GM21825 (cell line): ENCODE data around the gene DPYD.
A peak's percentile ranks its signal among the peaks of the same experiment; 100 is the strongest.

Experiments
- ATAC-seq: cut with Tn5 transposase; IDR thresholded peaks from one replicate; pipeline ENCODE4 v1.9.1; 2021; ENCODE audit warnings: mild to moderate bottlenecking, moderate library complexity; ENCODE audit not compliant: unreplicated experiment

DPYD gene

GRCh38 chr1:97907886-97908285 lies 12.9 kb downstream of the DPYD start:
- ATAC-seq = no peak

GRCh38 chr1:97906567-97907241 lies 14.1 kb downstream of the DPYD start:
- no peak for ATAC-seq

GRCh38 chr1:97905141-97905940 lies 15.5 kb downstream of the DPYD start:
- ATAC-seq = no peak

GRCh38 chr1:97904534-97904933 lies 16.3 kb downstream of the DPYD start:
- ATAC-seq = no peak

- no peak for ATAC-seq
Measured at GRCh38 chr1:97903626-97904025, 17.2 kb downstream of the DPYD start.

- ATAC-seq = no peak
Measured at GRCh38 chr1:97902067-97902466, 18.8 kb downstream of the DPYD start.

- ATAC-seq = no peak
Measured at GRCh38 chr1:97901017-97901658, 19.7 kb downstream of the DPYD start.

GRCh38 chr1:97898948-97899347 lies 21.9 kb downstream of the DPYD start:
- ATAC-seq = no peak

GRCh38 chr1:97895278-97895677 lies 25.6 kb downstream of the DPYD start:
- ATAC-seq = no peak

- ATAC-seq = no peak
Measured at GRCh38 chr1:97893844-97894243, 27.0 kb downstream of the DPYD start.

- no peak for ATAC-seq
Measured at GRCh38 chr1:97886199-97886598, 34.6 kb downstream of the DPYD start.

- ATAC-seq = no peak
Measured at GRCh38 chr1:97883823-97884222, 37.0 kb downstream of the DPYD start.

- ATAC-seq = no peak
Measured at GRCh38 chr1:97877307-97877706, 43.5 kb downstream of the DPYD start.

GRCh38 chr1:97875996-97876395 lies 44.8 kb downstream of the DPYD start:
- ATAC-seq = no peak

- no peak for ATAC-seq
Measured at GRCh38 chr1:97870589-97870988, 50.2 kb downstream of the DPYD start.

- ATAC-seq = no peak
Measured at GRCh38 chr1:97869441-97869840, 51.4 kb downstream of the DPYD start.

GRCh38 chr1:97867127-97867526 lies 53.7 kb downstream of the DPYD start:
- no peak for ATAC-seq

GRCh38 chr1:97864615-97865014 lies 56.2 kb downstream of the DPYD start:
- peak; percentile 54 for ATAC-seq

- ATAC-seq = no peak
Measured at GRCh38 chr1:97853221-97853620, 67.6 kb downstream of the DPYD start.

- ATAC-seq = no peak
Measured at GRCh38 chr1:97849345-97850340, 71.2 kb downstream of the DPYD start.

GRCh38 chr1:97845805-97846204 lies 75.0 kb downstream of the DPYD start:
- ATAC-seq = no peak
